CD4-positive, alpha-beta T cell treated with Interleukin-15 for 1 hour (primary cell): ENCODE results near the gene CTNNA1.
"Not testable (repeated sequence)": the region's sequence is repeated elsewhere in the genome, so short reads cannot be mapped to it uniquely, and the experiment has no call there.

Experiments used
- DNase-seq: peaks from one replicate; pipeline ENCODE4 v3.0.0-alpha.2; 2020

CTNNA1 gene

DNA sequence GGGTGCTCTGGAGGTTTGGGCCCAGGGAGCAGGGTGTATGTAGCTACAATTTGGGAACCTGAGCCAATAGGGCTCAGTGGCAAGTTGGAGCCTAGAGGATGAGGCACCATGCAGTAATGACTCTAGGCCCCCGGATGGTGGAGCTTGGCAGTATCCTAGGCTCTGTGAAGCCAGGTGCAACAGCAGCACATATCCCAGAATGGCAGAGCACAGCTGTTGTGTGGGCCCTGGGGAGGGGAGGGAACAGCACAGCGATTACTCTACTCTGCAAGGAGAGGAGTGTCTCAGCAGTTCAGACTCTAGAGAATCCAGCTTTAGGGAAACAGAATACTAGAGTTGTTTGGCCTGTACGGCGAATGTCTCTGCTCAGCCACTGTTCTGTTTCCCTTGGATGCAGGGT lies 65.9 kb downstream of the CTNNA1 start:
- no peak for DNase-seq

DNA sequence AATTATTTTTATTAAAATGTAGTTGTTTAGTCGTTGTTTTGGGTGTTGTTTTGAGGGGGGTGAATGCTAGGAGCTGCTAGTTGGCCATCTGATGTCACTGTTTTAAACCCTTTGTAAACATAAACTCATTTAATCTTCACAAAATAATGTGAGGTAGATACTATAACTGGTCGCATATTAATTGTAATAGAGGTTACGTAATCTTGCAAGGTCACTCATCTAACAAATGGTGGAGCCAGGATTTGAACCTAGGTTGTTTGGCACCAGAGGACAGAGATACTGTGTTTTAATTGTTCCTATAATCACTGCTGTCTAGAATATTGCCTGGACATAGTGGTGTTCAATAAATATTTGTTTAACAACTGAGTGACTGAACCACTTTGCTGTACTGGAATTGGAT lies 67.5 kb downstream of the CTNNA1 start:
- no peak for DNase-seq

DNA sequence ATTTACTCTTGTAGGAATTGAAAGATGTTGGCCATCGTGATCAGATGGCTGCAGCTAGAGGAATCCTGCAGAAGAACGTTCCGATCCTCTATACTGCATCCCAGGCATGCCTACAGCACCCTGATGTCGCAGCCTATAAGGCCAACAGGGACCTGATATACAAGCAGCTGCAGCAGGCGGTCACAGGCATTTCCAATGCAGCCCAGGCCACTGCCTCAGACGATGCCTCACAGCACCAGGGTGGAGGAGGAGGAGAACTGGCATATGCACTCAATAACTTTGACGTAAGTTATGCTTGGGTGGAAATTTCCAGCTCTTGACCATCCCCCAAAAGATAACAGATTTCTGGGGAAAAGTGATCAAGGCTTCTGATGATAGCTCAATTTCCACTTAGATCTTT lies 71.3 kb downstream of the CTNNA1 start:
- DNase-seq: no peak

DNA sequence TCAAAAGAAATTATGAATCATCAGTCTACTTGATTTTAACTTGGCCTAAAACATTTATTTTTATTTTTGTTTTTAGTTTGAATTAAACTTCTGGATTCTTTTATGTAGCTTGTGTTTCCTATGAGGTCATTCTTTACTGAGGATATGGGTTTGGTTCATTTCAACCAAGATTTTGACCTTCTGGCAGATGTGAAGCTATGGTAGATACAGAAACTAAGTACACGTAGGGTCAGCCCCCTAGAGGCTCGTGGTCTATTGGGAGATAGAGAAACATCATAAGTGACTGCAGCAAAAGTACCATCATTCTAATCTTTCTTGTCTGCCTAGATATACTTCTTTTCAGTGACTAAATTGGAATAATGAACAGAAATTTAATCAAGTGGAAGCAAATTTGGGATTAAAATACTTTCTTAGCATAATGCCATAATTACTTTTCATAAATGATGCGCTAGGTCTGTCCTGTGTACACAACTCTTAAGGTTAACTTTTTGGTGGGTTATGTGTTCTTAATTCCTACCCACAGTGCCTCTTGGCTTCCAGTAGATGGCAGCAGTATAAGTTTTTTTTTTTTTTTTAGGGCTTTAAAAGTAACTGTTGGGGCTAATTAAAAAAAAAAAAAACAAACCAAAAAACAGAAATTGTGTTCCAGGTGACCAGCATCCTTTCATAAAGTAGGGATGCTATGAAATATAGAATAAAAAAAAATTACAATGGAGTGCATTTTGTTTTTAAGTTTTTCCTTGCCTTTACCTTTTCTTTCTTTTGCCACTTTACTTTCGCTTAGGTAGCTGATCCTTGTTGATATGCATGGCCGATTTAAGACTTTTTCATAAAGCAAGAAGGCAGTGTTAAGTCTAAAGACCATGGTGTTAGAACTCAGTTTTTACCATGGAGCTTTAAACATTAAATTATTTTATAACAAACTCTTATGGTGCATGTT lies 72.0 kb downstream of the CTNNA1 start:
- DNase-seq: no peak

DNA sequence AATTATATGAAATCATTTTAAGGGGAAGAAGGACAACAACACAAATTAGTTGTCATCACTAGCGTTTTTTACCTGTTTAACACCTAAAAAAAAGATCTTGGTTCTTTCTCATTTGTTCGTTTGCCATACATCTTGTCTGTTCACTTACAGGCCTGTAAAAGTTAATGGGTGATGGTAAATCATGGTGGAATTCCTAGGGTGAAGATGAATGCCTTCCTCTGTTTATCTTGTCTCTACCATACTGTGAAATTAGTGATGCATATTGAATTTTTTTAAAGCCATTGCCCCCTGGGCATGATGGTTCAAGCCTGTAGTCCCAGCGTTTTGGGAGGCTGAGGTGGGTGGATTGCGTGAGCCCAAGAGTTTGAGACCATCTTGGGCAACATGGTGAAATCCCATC lies 75.3 kb downstream of the CTNNA1 start:
- no peak for DNase-seq

DNA sequence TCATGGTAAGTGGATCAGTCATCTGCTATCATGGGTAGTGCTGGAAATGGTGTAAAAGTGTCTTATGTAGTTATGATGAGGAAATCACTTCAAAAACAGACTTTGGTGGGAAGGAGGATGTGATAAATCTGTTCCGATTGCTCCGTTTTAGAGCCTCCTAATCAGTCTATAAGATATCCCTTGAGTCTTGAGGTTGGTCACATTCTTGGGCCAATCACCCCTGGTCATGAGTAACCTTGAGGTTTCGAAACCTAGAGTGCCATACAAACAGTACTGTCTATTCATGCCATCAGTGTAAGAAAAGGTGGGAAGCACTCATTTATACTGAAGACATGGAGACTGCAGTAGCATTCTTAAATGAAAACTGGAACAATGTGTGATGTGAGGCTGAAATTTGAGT lies 76.1 kb downstream of the CTNNA1 start:
- no peak for DNase-seq

DNA sequence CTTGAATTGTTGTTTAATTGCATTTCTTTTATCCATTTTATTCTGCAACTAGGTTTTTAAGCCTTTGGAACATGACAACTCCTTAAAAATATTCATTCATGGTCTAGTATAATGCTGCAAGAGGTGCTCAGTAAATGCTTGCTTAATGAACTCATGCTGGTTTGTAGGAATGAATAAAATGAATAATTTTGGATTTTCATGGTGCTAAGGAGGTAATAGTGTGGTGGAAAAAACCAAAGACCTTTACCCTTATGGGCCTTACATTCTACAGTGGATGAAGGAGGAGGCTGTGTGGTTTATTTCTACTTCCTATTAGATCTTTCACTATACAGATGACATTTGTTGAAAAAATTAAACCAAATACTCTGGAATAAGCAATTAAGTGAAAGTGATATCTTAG lies 78.5 kb downstream of the CTNNA1 start:
- no peak for DNase-seq

DNA sequence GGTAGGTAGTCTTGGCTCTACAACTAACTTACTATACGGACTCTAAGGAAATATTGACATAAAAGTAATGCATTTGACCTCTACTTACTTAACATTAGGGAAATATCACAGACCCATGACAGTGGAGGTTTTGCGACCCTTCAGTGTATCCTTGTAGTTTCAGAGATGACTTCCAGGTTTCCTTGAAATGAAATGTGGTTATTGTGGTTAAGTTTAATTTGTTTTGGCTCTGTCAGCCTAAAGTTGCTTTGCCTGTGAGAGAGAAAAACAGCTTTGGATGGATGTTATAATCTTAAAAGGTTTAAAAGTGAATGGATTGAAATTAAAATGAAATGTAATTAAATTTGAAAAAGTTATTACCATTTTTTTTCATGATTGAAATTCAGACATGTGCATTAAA lies 79.0 kb downstream of the CTNNA1 start:
- DNase-seq: no peak

DNA sequence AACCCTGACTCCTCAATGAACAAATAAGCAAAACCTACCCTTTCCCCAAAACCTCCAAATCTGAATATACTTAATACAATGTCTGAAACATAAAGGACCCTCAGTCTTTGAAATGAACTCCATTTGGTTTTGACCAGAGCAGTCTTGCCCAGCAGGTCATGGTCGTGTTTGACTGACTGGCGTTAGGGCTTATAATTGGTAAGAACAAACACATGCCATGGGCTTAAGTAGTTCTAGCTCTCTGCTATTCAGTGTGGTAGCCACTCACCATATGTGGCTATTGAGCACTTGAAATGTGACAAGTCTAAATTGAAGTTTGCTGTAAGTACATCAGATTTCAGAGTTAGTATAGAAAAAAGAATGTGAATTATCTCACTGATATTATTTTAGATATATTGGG lies 79.9 kb downstream of the CTNNA1 start:
- DNase-seq: no peak

DNA sequence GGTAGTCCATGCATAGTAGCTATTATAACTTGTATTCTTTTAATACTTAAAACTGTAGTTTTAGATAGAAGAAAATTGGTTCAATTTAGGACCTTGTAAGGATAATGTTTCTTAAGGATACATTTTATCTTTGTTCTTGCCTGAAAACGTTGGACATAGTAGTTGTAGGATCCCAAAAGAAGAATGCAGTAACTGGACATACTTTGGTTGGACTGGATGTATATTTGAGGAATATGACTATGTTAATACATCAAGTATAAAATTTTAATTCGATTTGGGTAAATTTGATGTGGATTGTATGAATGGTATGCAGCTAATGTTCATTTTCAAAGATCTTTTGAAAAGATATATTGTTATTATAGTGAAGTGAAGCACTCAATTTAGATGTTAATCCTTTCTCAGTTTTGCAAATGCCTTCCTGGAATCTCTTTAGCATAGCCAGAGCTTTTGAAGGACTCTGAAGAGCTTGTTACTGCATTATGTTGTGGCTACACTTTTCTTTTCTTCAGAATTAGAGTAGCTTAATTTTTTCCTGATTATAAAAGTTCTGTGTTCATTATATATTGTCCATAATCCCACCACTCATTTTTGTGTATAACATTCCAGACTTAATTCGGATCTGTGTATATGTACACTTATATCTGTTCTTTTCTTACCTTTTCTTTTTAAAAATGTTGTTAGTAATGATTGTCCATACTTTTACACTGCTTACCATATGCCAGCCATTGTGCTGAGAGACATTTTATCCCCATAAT lies 80.7 kb downstream of the CTNNA1 start:
- DNase-seq: no peak

DNA sequence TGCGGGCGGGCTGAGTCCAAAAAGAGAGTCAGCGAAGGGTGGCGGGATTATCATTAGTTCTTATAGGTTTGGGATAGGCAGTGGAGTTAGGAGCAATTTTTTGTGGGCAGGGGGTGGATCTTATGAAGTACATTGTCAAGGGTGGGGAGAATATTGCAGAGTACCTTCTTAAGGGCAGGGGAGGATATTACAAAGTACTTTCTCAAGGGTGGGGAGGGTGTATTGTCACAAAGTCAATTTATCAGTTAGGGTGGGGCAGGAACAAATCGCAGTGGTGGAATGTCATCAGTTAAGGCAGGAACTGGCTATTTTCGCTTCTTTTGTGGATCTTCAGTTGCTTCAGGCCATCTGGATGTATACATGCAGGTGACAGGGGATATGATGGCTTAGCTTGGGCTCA lies 81.6 kb downstream of the CTNNA1 start:
- DNase-seq: not testable (repeated sequence)

DNA sequence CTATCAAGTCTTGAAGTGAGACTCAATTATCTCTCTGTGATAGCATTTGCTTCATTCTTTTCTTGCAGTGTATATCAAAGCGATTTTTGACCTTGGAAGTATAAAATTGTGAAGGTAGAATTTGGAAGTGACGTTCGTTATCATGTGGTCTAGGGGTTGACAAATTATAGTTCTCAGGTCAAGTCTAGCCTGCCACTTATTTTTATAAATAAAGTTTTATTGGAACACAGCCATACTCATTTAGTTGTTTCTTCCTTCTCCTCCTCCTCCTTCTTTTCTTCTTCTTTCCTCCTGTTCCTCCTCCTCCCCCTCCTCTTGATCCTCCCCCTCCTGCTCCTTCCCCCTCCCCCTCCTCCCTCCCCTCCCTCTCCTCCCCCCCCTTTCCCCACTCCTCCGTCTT lies 83.9 kb downstream of the CTNNA1 start:
- DNase-seq: no peak

DNA sequence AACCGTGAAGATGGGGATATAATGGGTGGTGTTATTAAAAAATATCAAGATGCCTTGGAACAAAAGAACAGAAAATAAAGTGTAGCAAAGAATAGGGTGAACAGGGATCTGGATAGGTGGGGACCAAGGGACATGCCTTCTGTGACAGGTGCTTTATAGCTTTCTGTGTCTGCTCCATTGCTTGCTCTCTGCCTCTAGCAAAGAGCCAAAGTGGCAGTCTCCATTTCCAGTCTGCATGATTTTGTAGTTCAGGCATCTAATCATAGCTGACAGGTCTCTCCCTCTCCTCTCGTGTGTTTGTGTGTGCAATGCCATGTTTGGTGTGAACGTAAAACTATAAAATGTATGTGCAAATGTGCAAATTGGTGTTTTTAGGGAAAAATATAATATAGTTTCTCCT lies 86.9 kb downstream of the CTNNA1 start:
- no peak for DNase-seq

DNA sequence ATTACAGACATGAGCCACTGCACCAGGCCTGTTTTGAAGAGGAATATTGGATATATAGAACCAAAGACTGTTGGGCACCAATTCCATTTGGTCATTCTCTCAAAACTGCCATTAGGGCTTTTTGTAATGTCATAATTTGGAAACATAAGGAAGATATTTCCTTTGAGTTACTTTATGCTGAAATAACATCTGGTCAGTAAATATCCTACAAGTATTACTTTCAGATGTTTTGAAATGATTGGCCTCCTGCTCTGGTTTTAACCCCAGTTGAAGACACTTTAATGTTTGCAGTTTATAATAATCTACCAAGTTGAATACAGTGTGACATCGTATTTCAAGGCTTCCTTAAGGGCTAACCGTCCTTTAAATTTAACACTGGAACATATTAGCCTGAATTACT lies 88.3 kb downstream of the CTNNA1 start:
- DNase-seq: no peak

DNA sequence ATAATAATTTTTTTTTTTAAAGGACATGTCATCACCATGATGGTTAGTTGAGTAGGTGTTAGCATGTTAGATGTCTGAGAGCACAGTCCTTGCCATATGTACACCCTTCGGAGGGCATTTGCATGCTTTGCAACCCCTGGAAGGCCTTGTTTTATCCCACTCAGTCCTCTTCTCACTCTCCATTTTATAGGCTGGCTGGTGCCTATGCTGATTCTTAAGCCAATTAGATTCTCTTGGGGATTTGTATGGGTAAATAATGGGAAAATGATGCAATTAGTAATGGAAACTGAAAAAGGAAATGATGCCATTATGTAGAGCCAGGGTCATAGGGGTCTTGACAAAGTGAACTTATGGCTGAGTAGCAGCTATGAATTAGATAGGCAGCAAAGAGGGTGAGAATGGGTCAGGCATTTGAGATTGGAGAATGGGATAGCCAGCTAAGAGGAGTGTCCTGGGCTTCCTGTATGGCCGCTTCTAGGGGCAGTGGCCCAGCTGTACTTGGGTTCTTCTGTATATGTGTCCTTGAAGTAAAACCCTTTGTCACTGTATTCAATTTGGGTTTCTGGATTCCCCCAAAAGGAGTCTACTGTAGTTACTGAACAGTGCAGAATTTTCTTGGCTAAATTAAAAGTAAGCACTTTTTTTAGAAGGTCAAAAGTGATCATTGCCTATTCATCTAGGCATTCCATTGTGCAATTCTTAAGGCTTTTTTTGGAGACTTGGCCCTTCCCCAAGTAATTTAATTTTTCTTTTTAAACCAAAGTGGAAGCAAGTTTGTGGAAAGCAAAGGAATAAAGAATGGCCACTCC lies 90.3 kb downstream of the CTNNA1 start:
- DNase-seq: no peak

DNA sequence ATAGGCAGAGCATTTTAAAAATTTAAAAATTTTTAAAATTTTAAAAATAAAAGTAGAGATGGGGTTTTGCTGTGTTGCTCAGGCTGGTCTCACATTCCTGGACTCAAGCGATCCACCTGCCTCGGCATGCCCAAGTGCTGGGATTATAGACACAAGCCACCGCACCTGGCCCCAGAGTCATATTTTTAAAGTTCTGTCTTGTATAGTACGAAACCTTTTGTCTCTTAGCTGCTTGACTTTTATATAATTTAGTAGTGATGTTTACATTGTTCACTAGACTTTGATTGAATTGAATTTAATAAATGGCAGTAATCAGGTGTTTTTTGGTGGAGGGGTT lies 90.9 kb downstream of the CTNNA1 start:
- no peak for DNase-seq

DNA sequence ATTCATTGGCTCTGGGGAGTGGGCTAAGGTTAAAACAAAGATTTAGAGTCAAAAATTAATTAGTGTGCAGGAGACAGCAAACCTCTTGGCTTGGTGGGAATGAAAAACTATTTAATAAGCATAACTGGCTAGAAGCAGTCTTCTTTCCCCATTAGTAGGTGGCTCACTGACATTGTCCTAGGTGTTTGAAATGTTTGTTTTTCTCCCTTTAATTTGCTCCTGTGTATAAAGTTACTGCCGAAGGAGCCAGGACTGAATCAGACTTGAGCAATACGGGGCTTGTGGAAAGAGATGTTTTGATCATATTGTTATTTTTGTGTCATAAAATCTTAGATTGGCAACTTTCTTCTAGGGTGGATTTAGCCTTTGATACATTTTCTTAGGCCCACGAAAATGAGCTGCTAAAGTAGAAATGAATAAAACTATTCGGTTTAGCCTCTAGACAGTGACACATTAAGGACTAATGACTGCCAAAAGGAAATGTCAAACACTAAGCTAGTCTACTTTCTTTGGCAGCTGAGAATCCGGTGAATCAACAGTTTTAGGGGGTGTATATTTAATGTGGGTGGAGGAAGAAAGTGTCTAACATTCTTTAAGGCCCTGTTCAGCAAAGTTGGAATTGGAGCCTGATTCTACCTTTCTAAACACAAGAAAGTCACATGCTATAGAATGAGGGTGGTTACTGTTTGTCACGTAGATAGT lies 91.7 kb downstream of the CTNNA1 start:
- DNase-seq: no peak

DNA sequence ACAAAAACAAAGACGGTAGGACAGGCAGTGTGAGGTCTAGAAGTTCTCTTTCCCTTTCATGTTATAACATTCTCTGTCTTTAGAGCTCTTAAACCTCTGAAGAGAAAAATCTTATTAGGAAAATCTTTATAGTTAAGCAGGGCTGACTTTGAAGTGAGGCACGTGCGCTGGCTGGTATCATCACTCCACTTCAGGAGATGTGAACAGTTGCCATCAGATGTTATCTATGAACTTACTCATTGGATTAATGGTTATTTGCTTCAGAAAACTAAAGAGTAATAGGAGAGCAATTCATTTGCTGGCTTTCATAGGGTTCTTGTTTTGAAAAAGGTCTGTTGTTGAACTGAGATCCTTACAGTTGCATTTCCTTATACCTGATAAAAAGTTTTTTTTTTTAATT lies 96.2 kb downstream of the CTNNA1 start:
- DNase-seq: no peak

DNA sequence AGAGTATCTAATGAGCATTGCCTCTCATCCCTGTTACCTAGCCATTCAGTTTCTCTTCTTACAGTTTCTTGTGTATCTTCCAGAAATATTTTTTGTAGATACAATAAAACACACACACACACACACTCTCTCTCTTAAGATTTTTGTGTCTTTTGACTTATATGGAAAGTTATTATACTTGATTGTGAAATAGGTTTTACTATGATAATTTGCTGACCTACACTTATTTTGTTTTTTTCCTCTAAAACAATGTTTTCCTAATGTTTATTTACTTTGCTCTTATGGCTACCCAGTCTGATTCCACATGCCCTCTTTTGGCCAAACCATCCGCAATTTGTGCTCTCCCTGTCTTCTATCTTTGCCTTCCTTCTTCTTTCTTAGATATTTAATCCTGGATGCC lies 96.7 kb downstream of the CTNNA1 start:
- no peak for DNase-seq

DNA sequence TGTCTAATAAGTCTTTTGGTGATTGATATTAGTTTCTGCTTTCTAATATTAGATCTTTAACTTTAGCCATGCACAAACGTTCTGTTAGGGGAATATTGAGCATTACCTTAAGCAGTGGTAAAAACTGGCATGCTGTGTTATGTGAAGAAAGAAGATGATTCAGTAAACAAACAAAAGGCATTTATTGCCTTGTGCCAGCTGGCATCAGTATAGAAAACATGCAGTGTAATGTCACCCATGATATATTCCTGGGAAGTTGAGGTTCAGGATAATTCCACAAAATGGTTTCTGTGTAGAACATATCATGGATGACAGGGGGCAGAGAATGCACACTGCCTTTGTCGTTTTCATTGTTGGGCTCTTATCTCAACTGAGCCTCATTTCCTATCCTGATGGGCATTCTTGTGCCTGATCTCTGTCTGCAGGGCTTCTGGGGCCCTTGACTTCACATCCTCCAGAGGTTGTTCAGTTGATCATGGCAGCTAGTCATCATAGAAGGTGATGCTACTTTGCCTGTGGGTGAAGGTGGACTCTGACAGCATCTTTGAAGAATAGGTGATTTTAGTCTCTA lies 97.7 kb downstream of the CTNNA1 start:
- DNase-seq: no peak

DNA sequence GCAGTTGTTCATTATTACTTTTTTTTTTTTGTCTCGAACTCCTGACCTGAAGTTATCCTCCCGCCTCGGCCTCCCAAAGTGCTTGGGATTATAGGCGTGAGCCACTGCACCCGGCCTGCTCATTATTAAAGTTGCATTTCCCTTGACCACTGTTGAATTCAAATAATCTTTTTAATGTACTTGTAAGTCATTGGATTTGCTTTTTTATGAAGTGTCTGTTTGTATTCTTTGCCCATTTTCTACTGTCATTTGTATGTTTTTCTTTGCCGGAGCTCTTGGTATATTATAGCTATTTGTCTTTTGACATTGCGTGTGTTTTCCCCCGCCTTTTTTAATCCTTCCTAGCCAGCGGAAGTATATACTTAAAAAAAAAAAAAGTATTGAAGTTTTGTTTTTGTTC lies 99.9 kb downstream of the CTNNA1 start:
- no peak for DNase-seq

DNA sequence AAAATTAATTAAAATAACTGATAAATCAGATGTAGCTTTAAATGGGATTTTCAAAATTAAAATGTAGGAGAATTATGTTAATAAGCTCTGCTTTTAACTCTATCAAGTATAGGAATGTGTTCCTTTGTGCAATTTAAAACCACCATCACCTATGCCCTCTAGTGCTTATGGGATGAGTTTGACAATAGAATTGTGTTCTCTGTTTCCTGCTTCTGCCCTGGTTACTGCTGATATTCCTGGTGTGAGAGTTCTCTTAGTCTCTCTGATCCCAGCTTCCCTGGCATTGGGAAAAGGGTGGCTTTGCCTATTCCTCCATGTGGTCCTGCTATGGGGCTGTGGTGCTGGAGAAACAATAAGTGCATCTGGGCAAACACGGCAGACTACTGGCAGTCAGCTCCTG lies 113.8 kb downstream of the CTNNA1 start:
- DNase-seq: no peak

DNA sequence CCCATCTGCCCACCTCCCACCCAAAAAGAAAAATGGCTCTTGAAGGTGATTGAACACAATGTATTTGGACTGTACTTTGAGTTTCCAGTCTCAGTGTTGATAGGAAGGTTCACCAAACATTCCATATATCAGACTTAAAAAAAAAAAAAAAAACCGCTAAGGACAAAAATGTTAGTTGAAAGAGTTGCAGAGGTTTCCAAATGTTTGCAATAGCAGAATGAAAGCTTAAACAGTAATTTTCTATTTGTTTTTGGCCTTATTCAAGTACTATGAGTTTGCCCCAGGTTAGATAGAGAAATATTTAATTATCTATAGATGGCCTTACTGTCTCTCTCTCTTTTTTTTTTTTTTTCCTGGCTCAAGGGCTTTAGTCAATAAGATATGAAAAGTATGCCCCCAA lies 115.8 kb downstream of the CTNNA1 start:
- no peak for DNase-seq
